ENCODE data around the gene KRTAP5-3. TPM values are rescaled to one million over a fixed set of nuclear protein-coding genes. Genes with fewer than 3 reads are reported as not detected.
A peak's percentile ranks its signal among the peaks of the same experiment; 100 is the strongest.

Gene KRTAP5-3
- total and polyA plus RNA-seq, 2 donors (not counting 1 experiment from before 2014, with no cell fraction given) = not detected

- peak overlapping the region; percentile 96 for H3K4me2 ChIP-seq (replicated peaks; ENCODE audit: low read depth, low read length, poor library complexity, severe bottlenecking)
- no peak for TF ChIP-seq EZH2 (IDR thresholded peaks at IDR 0.05; ENCODE audit: borderline replicate concordance, insufficient read depth, low read depth, low read length, poor library complexity, severe bottlenecking)
- no peaks in the 10 kb centered on the region for H4K20me1 ChIP-seq (ENCODE audit: control insufficient read depth, insufficient read depth, low read length, poor library complexity, severe bottlenecking)
- H3K9me3 ChIP-seq (ENCODE audit: control extremely low read depth in 1 of 3, control insufficient read depth in 2 of 3, insufficient read depth in 1 of 3, low read length in 2 of 3) = peaks cover 0 to 6% (median 3%) of the 10 kb centered on the region in 3 donors
- peak overlapping the region; percentile 85 for H3K27ac Mint-ChIP-seq
- peak overlapping the region; percentile 84 for H3K4me3 Mint-ChIP-seq
- H3K36me3 ChIP-seq (replicated peaks in 1 of 2; ENCODE audit: control extremely low read depth in 1 of 2, control insufficient read depth in 1 of 2, extremely low read depth in 1 of 2, insufficient read depth in 2 of 2, low read length in 1 of 2) = no peaks in the 10 kb centered on the region
- ChIA-PET CTCF (interaction anchor here (0.8 to 4.2 kb wide), 13 partner anchors 8 to 371 kb away, joined by 3 to 60 read pairs (median 8); partner anchors contain the start of gene BRSK2), POLR2A (interaction anchor here (0.8 to 2.0 kb wide), 2 partner anchors 16 to 26 kb away, joined by 4 to 9 read pairs; no protein-coding TSS in a partner anchor)
- whole genome bisulfite sequencing (ENCODE audit: insufficient coverage) = 4% methylated on average over 22 of the region's 37 CpGs
- intact Hi-C loops (cut with micrococcal nuclease) = loop anchor here (5.0 kb wide), 2 partner anchors 121 to 311 kb away; no protein-coding TSS in a partner anchor
- H3K27ac ChIP-seq (ENCODE audit: low read length in 2 of 2) = peak overlapping the region; percentile 85
- peak overlapping the region; percentile 86 for H3K9ac ChIP-seq (ENCODE audit: low read length)
- H3K27me3 ChIP-seq (replicated peaks in 1 of 4; ENCODE audit: control extremely low read depth in 1 of 4, control insufficient read depth in 3 of 4, insufficient read depth in 4 of 4, low read length in 3 of 4) = peaks cover 0 to 36% (median 9%) of the 10 kb centered on the region in 4 experiments
- H3K4me1 Mint-ChIP-seq = peaks cover 20% of the 10 kb centered on the region
- H3K4me3 ChIP-seq (ENCODE audit: control extremely low read depth in 1 of 5, extremely low read depth in 1 of 5, insufficient read depth in 1 of 5, low read depth in 2 of 5, low read length in 4 of 5) = peak overlapping the region in 4 of 5 experiments; percentile 40 to 75 (median 64)
- H3K27me3 Mint-ChIP-seq = peaks cover 13% of the 10 kb centered on the region
- H3K9me3 Mint-ChIP-seq (ENCODE audit: insufficient read depth) = peaks cover 3% of the 10 kb centered on the region
- H3K79me2 ChIP-seq (ENCODE audit: control insufficient read depth, insufficient read depth, low read length) = no peaks in the 10 kb centered on the region
- peak; percentile 65 for DNase-seq
- H3K4me1 ChIP-seq (ENCODE audit: control insufficient read depth in 2 of 2, insufficient read depth in 2 of 2, low read length in 2 of 2) = peaks cover 31 to 33% of the 10 kb centered on the region in 2 donors
- peak overlapping the region; percentile 39 for H2AFZ ChIP-seq (ENCODE audit: insufficient read depth, low read depth, low read length, poor library complexity, severe bottlenecking)
- ATAC-seq (ENCODE audit: low read depth) = peak; percentile 2
Observed at GRCh38 chr11:1573077-1573902, 35.0 kb downstream of the KRTAP5-3 start.

- Histone ChIP-seq H3K9ac (ENCODE audit: low read length) (peak within 1 kb of the TSS; percentile 86), H3K4me1 (ENCODE audit: control insufficient read depth in 2 of 2, insufficient read depth in 2 of 2, low read length in 2 of 2) (peaks cover 31 to 33% of the 10 kb centered on the region in 2 donors), H3K9me3 (ENCODE audit: control extremely low read depth in 1 of 3, control insufficient read depth in 2 of 3, insufficient read depth in 1 of 3, low read length in 2 of 3) (peaks cover 0 to 2% (median 0%) of the 10 kb centered on the region in 3 donors), H3K36me3 (replicated peaks in 1 of 2; ENCODE audit: control extremely low read depth in 1 of 2, control insufficient read depth in 1 of 2, extremely low read depth in 1 of 2, insufficient read depth in 2 of 2, low read length in 1 of 2) (no peaks in the 10 kb centered on the region), H4K20me1 (ENCODE audit: control insufficient read depth, insufficient read depth, low read length, poor library complexity, severe bottlenecking) (no peaks in the 10 kb centered on the region), H3K4me2 (replicated peaks; ENCODE audit: low read depth, low read length, poor library complexity, severe bottlenecking) (peak within 1 kb of the TSS; percentile 96), H2AFZ (ENCODE audit: insufficient read depth, low read depth, low read length, poor library complexity, severe bottlenecking) (peak within 1 kb of the TSS; percentile 19), H3K79me2 (ENCODE audit: control insufficient read depth, insufficient read depth, low read length) (no peaks in the 10 kb centered on the region), H3K27ac (ENCODE audit: low read length in 2 of 2) (peak within 1 kb of the TSS; percentile 85), H3K4me3 (ENCODE audit: control extremely low read depth in 1 of 5, extremely low read depth in 1 of 5, insufficient read depth in 1 of 5, low read depth in 2 of 5, low read length in 4 of 5) (peak within 1 kb of the TSS in 4 of 5 experiments; percentile 40 to 75 (median 64)), H3K27me3 (replicated peaks in 1 of 4; ENCODE audit: control extremely low read depth in 1 of 4, control insufficient read depth in 3 of 4, insufficient read depth in 4 of 4, low read length in 3 of 4) (peaks cover 0 to 32% (median 9%) of the 10 kb centered on the region in 4 experiments)
- 1% methylated on average over 120 of the region's 124 CpGs for WGBS (ENCODE audit: insufficient coverage)
- Mint-ChIP-seq H3K27me3 (peaks cover 10% of the 10 kb centered on the region), H3K27ac (peak within 1 kb of the TSS; percentile 70), H3K9me3 (ENCODE audit: insufficient read depth) (no peaks in the 10 kb centered on the region), H3K4me1 (peaks cover 20% of the 10 kb centered on the region), H3K4me3 (peak within 1 kb of the TSS; percentile 84)
- POLR2A ChIA-PET = interaction anchor here (0.8 to 2.0 kb wide), 2 partner anchors 17 to 25 kb away, joined by 4 to 9 read pairs; no protein-coding TSS in a partner anchor
- ATAC-seq (ENCODE audit: low read depth) = peak; percentile 48
- DNase-seq = peak; percentile 97
- CTCF ChIA-PET = interaction anchor here (1.2 to 3.0 kb wide), 6 partner anchors 19 to 370 kb away, joined by 4 to 60 read pairs (median 14); no protein-coding TSS in a partner anchor
- intact Hi-C loops (cut with micrococcal nuclease) = loop anchor here (5.0 kb wide), 2 partner anchors 120 to 310 kb away; no protein-coding TSS in a partner anchor
- peak; percentile 56 for TF ChIP-seq EZH2 (IDR thresholded peaks at IDR 0.05; ENCODE audit: borderline replicate concordance, insufficient read depth, low read depth, low read length, poor library complexity, severe bottlenecking)
- no peak for TF ChIP-seq CTCF (IDR thresholded peaks at IDR 0.05)
Observed at GRCh38 chr11:1572197-1573076, 35.8 kb downstream of the KRTAP5-3 start, which contains the start of gene DUSP8. TSS of gene DUSP8 (minus strand) at chr11:1572271. CDS start at chr11:1565826, 6,445 bp downstream.
